Smooth muscle cell (in vitro differentiated cells): ENCODE measurements around the gene SLC23A2. TPM values are rescaled to one million over a fixed set of nuclear protein-coding genes. Genes with fewer than 3 reads are reported as not detected.
"Not testable (repeated sequence)": the region's sequence is repeated elsewhere in the genome, so short reads cannot be mapped to it uniquely, and the experiment has no call there.

Experiments
- DNase-seq: peaks from one replicate; lab custom pipeline; 2025; ENCODE audit not compliant: unreplicated experiment; lab: John Stamatoyannopoulos, UW
- H2AFZ ChIP-seq: fragments of 200-600 bp; sonication (generic); 2 replicates; pipeline ENCODE4 v1.6.0; 2016; ENCODE audit warnings: antibody characterized with exemption, low read depth, mild to moderate bottlenecking
- H3F3A ChIP-seq: fragments of 200-600 bp; sonication (generic); 2 replicates; pipeline ENCODE4 v1.6.0; 2017; ENCODE audit warnings: antibody characterized with exemption, low read depth
- H3K27ac ChIP-seq: fragments of 200-600 bp; sonication (generic); 2 replicates; pipeline ENCODE4 v1.5.1; 2016; ENCODE audit warnings: low read depth, mild to moderate bottlenecking
- H3K27me3 ChIP-seq: fragments of 200-600 bp; sonication (generic); 2 replicates; pipeline ENCODE4 v1.6.1; 2016; ENCODE audit warnings: low read depth, mild to moderate bottlenecking
- H3K36me3 ChIP-seq: fragments of 200-600 bp; sonication (generic); 2 replicates; pipeline ENCODE4 v1.5.1; 2016; ENCODE audit warnings: low read depth
- H3K4me1 ChIP-seq: fragments of 200-600 bp; sonication (generic); 2 replicates; pipeline ENCODE4 v1.5.1; 2016; ENCODE audit warnings: low read depth
- H3K4me2 ChIP-seq: fragments of 200-600 bp; sonication (generic); 2 replicates; pipeline ENCODE4 v1.6.0; 2016; ENCODE audit warnings: mild to moderate bottlenecking
- H3K4me3 ChIP-seq: fragments of 200-600 bp; sonication (generic); 2 replicates; pipeline ENCODE4 v1.5.1; 2016; ENCODE audit warnings: mild to moderate bottlenecking
- H3K79me2 ChIP-seq: fragments of 200-600 bp; sonication (generic); 2 replicates; pipeline ENCODE4 v1.6.0; 2016; ENCODE audit warnings: low read depth, mild to moderate bottlenecking
- H3K9ac ChIP-seq: fragments of 200-600 bp; sonication (generic); 2 replicates; pipeline ENCODE4 v1.6.0; 2016; ENCODE audit warnings: low read depth
- H3K9me3 ChIP-seq: fragments of 200-600 bp; sonication (generic); replicated peaks from 2 replicates; pipeline ENCODE4 v1.5.1; 2016; ENCODE audit warnings: low read depth
- H4K20me1 ChIP-seq: fragments of 200-600 bp; sonication (generic); 2 replicates; pipeline ENCODE4 v1.6.0; 2016; ENCODE audit warnings: low read depth
- whole genome bisulfite sequencing: methylation state at CpG from one replicate; pipeline ENCODE4 v1.1.7; 2016; ENCODE audit warnings: low lambda C conversion rate; 5-methylcytosine and 5-hydroxymethylcytosine counted together
- polyA plus RNA-seq: library from polyadenylated mRNA; unstranded; fragments of >200 nt; fragmentation: Nextera tagmentation; extraction: Ambion mirVana; gene quantifications from 2 replicates; pipeline ENCODE4 v1.2.1, GENCODE V29; 2016
- total RNA-seq: library from RNA; depleted of rRNA; stranded (reverse); fragments of >200 nt; gene quantifications from 2 replicates; pipeline ENCODE4 v1.2.3, GENCODE V29; 2014
- TF ChIP-seq, protein P1 (sequence below): fragments of 200-600 bp; sonication (generic); IDR thresholded peaks from 2 replicates; pipeline ENCODE4 v1.5.1; 2017; ENCODE audit warnings: borderline replicate concordance, mild to moderate bottlenecking, antibody characterized with exemption; ENCODE audit not compliant: insufficient read depth, poor library complexity, severe bottlenecking

SLC23A2 gene
- total and polyA plus RNA-seq, 2 experiments from 2014 or later: 1.4 to 5.0 TPM

DNA sequence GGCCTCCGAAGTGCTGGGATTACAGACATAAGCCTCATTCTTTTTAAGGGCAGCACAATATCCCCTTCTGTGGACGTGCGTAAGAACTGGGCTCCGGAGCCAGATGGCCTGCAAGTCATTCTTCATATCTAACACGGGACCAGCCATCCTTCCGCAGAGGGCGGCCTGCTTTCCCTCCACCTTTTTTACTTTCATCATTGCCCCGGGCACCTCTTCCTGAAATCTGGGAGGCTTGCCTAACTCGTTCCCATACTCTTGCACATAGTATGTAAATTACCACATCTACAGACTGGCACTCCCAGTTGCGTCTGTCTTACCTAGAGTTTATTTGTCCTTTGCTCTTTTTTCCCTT, 29.9 kb upstream of the SLC23A2 start:
- H3K27ac ChIP-seq: no peak overlapping the region

DNA sequence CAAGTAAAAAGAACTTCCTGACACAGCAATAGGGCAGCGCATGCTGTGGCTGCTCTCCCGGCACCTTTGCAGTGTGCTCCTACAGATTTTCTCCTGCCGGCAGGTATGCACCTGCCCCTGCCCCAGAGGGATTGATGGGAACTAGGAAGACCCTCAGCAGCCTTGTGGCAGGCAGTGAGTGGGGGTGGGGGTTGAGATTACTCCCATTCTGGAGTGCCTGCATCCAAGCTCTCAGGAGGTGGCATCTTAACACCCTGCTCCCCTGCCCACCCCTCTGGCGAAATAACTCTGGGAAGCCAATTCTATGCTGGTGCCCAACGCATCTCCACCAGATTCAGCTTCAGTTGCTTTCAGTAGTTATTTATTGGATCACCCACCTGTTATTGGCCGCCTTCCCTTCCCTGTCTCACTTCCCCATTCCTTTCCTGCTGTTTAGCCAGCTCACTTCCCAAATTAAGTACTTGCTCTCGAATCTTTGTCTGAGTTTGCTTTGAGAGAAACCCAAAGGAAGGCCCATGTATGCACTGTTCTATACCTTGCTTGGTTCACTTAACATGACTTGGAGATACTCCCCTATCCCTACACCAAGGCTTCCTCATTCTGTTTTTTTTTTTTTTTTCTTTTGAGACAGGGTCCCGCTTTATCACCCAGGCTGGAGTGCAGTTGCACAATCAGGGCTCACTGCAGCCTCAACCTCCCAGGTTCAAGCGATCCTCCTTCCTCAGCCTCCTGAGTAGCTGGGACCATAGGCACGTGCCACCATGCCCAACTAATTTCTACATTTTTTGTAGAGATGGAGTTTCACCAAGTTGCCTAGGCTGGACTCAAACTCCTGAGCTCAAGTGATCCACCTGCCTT, 29.3 kb upstream of the SLC23A2 start:
- no peaks in the 10 kb centered on the region for H4K20me1 ChIP-seq
- no peak overlapping the region for H3K4me2 ChIP-seq
- 88% methylated on average over 10 of the region's 10 CpGs for WGBS
- H3K79me2 ChIP-seq: no peaks in the 10 kb centered on the region
- no peaks in the 10 kb centered on the region for H3K36me3 ChIP-seq
- H3K4me1 ChIP-seq: no peaks in the 10 kb centered on the region
- H3F3A ChIP-seq: no peaks in the 10 kb centered on the region
- H3K27ac ChIP-seq: no peak overlapping the region
- no peaks in the 10 kb centered on the region for H3K27me3 ChIP-seq
- no peak overlapping the region for H3K4me3 ChIP-seq
- no peak overlapping the region for H3K9ac ChIP-seq
- no peak overlapping the region for H2AFZ ChIP-seq
- no peaks in the 10 kb centered on the region for H3K9me3 ChIP-seq
- TF ChIP-seq, protein P1, sequence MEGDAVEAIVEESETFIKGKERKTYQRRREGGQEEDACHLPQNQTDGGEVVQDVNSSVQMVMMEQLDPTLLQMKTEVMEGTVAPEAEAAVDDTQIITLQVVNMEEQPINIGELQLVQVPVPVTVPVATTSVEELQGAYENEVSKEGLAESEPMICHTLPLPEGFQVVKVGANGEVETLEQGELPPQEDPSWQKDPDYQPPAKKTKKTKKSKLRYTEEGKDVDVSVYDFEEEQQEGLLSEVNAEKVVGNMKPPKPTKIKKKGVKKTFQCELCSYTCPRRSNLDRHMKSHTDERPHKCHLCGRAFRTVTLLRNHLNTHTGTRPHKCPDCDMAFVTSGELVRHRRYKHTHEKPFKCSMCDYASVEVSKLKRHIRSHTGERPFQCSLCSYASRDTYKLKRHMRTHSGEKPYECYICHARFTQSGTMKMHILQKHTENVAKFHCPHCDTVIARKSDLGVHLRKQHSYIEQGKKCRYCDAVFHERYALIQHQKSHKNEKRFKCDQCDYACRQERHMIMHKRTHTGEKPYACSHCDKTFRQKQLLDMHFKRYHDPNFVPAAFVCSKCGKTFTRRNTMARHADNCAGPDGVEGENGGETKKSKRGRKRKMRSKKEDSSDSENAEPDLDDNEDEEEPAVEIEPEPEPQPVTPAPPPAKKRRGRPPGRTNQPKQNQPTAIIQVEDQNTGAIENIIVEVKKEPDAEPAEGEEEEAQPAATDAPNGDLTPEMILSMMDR: no peak
- no peak for DNase-seq

More for the DNA sequence above, 29.9 kb upstream of the SLC23A2 start:
- no peak for DNase-seq
- H3K4me1 ChIP-seq: no peaks in the 10 kb centered on the region
- H4K20me1 ChIP-seq: no peaks in the 10 kb centered on the region
- H3K9ac ChIP-seq: no peak overlapping the region
- H3K9me3 ChIP-seq: no peaks in the 10 kb centered on the region
- 68% methylated on average over 10 of the region's 10 CpGs for WGBS
- H3K36me3 ChIP-seq: no peaks in the 10 kb centered on the region
- H3F3A ChIP-seq: no peaks in the 10 kb centered on the region
- H3K27me3 ChIP-seq: no peaks in the 10 kb centered on the region
- H3K4me3 ChIP-seq: no peak overlapping the region
- TF ChIP-seq, protein P1: no peak
- no peak overlapping the region for H2AFZ ChIP-seq
- H3K79me2 ChIP-seq: no peaks in the 10 kb centered on the region
- no peak overlapping the region for H3K4me2 ChIP-seq

DNA sequence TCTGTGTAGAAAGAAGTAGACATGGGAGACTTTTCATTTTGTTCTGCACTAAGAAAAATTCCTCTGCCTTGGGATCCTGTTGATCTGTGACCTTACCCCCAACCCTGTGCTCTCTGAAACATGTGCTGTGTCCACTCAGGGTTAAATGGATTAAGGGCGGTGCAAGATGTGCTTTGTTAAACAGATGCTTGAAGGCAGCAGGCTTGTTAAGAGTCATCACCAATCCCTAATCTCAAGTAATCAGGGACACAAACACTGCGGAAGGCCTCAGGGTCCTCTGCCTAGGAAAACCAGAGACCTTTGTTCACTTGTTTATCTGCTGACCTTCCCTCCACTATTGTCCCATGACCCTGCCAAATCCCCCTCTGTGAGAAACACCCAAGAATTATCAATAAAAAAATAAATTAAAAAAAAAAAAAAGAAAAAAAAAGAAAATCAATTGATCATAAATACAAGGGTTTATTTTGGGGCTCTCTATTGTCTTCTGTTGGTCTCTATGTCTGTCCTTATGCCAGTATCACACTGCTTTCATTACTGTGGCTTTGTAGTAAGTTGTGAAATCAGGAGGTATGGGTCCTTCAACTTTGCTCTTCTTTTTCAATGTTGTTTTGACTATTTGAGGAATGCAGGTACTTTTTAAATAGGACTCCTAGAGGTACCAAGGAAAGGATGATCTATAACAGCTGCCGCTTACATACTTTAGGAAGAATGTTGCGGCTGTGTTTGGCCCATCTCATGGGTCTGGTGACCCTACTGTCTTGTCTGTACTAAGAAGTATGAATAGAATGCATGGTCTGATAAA, 27.1 kb upstream of the SLC23A2 start:
- not testable (repeated sequence) for H2AFZ ChIP-seq, H3K9me3 ChIP-seq, H3K36me3 ChIP-seq, H3K4me3 ChIP-seq, H3K79me2 ChIP-seq, H3K27ac ChIP-seq, DNase-seq, H4K20me1 ChIP-seq, H3K4me1 ChIP-seq, H3F3A ChIP-seq, H3K9ac ChIP-seq, H3K4me2 ChIP-seq, H3K27me3 ChIP-seq
- WGBS: 62% methylated on average over 4 of the region's 4 CpGs

DNA sequence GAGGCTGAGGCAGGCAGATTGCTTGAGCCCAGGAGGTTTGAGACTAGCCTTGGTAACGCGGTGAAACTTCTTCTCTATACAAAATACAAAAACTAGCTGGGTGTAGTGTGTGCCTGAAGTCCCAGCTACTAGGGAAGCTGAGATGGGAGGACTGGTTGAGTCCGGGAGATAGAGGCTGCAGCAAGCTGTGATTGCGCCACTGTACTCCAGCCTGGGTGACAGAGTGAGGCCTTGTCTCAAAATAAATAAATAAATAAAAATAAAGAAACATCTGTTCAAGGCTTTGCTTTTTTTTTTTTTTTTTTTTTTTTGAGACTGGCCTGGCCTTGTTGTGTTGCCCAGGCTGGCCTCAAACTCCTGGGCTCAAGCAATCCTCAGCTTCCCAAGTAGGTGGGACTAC, 23.7 kb upstream of the SLC23A2 start:
- Histone ChIP-seq H2AFZ (no peak overlapping the region), H3K9me3 (no peaks in the 10 kb centered on the region), H3K27ac (no peak overlapping the region), H3K4me3 (no peak overlapping the region), H3K4me2 (no peak overlapping the region), H3F3A (no peaks in the 10 kb centered on the region), H4K20me1 (no peaks in the 10 kb centered on the region), H3K27me3 (no peaks in the 10 kb centered on the region), H3K36me3 (no peaks in the 10 kb centered on the region), H3K9ac (no peak overlapping the region), H3K4me1 (no peaks in the 10 kb centered on the region), H3K79me2 (no peaks in the 10 kb centered on the region)
- TF ChIP-seq, protein P1: no peak
- DNase-seq: no peak
- WGBS: 88% methylated on average over 4 of the region's 4 CpGs
